ENCODE results near the gene IKBKE. TPM values are rescaled to one million over a fixed set of nuclear protein-coding genes. Genes with fewer than 3 reads are reported as not detected.

Gene IKBKE
- total and polyA plus RNA-seq, 10 of the 15 experiments (the other 5 are each of a cell fraction or from before 2014, with no cell fraction given): 12.8 to 35.1 (median 23.1) TPM

DNA sequence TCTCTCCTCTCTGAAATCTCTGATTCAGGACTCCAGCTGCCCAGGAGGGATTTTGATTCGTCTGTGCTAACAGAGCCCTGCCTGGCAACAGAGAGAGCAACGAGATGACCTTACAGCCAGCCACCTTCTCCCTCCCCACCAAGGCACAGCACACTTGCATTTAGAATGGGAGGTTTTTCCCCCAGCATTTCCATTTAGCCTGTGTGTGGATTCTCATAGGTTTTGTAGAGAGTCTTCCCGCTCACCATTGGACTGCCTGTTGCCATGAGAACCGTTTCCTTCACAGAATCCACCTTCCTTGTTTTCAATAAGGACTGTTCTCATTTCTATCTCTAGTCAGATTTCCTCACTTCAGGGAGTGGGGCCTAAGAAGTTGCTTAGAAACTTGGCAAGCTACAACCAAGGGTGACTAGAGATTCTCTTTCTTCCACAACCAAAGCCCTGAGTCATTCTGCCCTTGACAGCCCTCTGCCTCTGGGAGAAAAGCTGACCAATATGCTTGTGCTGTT, 5.8 kb upstream of the IKBKE start:
- BruUV-seq (replicated peaks): no TSS peak
- Histone ChIP-seq H3K36me3 (ENCODE audit: control insufficient read depth in 2 of 2, insufficient read depth in 2 of 2, low read length in 1 of 2) (no peaks in the 10 kb centered on the region), H3K27me3 (replicated peaks in 1 of 2; ENCODE audit: control insufficient read depth in 2 of 2, insufficient read depth in 2 of 2, low read length in 1 of 2) (no peaks in the 10 kb centered on the region), H3K27ac (ENCODE audit: control insufficient read depth, insufficient read depth) (no peak overlapping the region), H3K9me3 (replicated peaks; ENCODE audit: control insufficient read depth, insufficient read depth, low read length) (no peaks in the 10 kb centered on the region), H3K4me2 (ENCODE audit: control insufficient read depth, insufficient read depth) (no peak overlapping the region), H3K4me1 (ENCODE audit: control insufficient read depth, insufficient read depth, low read length) (peaks cover 50% of the 10 kb centered on the region), H3K4me3 (no peak overlapping the region), H3K79me2 (ENCODE audit: control insufficient read depth, insufficient read depth, low read length) (no peaks in the 10 kb centered on the region; the same call in 1 of the 2 replicates), H2AFZ (ENCODE audit: control insufficient read depth, low read depth, low read length) (no peak overlapping the region), H3K9ac (ENCODE audit: control insufficient read depth, insufficient read depth, low read length) (no peak overlapping the region), H4K20me1 (ENCODE audit: control insufficient read depth, insufficient read depth) (no peaks in the 10 kb centered on the region)
- no peak for FAIRE-seq
- SMC1A ChIA-PET (ENCODE audit: uncharacterized antibody, unreplicated experiment): interaction anchor here (1.5 to 7.0 kb wide), 4 partner anchors 14 to 119 kb away, joined by 4 to 70 read pairs (median 9); no protein-coding TSS in a partner anchor
- POLR2A ChIA-PET: interaction anchor here (0.8 to 1.3 kb wide), 3 partner anchors 12 to 41 kb away, joined by 3 to 5 read pairs (median 3); no protein-coding TSS in a partner anchor
- 70% methylated on average over 4 of the region's 4 CpGs for whole genome bisulfite sequencing (ENCODE audit: insufficient coverage, insufficient replicate concordance, low lambda C conversion rate, missing lambda C conversion rate)
- TF ChIP-seq, protein P1, sequence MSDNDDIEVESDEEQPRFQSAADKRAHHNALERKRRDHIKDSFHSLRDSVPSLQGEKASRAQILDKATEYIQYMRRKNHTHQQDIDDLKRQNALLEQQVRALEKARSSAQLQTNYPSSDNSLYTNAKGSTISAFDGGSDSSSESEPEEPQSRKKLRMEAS (IDR thresholded peaks at IDR 0.05; ENCODE audit: low read depth, low read length): no peak
- no peak for TF ChIP-seq SP1 (IDR thresholded peaks at IDR 0.05; ENCODE audit: low read depth, low read length)
- no peak for TF ChIP-seq RUNX3 (IDR thresholded peaks at IDR 0.05; ENCODE audit: low read length)
- TF ChIP-seq NR2C2 (IDR thresholded peaks at IDR 0.05; ENCODE audit: borderline replicate concordance, control insufficient read depth, insufficient read length, low read depth): no peak
- TF ChIP-seq MEF2A (IDR thresholded peaks at IDR 0.05; ENCODE audit: insufficient read depth, low read depth, low read length): no peak
- TF ChIP-seq KLF5 (IDR thresholded peaks at IDR 0.05; ENCODE audit: partially characterized antibody): no peak
- TF ChIP-seq, protein P2, sequence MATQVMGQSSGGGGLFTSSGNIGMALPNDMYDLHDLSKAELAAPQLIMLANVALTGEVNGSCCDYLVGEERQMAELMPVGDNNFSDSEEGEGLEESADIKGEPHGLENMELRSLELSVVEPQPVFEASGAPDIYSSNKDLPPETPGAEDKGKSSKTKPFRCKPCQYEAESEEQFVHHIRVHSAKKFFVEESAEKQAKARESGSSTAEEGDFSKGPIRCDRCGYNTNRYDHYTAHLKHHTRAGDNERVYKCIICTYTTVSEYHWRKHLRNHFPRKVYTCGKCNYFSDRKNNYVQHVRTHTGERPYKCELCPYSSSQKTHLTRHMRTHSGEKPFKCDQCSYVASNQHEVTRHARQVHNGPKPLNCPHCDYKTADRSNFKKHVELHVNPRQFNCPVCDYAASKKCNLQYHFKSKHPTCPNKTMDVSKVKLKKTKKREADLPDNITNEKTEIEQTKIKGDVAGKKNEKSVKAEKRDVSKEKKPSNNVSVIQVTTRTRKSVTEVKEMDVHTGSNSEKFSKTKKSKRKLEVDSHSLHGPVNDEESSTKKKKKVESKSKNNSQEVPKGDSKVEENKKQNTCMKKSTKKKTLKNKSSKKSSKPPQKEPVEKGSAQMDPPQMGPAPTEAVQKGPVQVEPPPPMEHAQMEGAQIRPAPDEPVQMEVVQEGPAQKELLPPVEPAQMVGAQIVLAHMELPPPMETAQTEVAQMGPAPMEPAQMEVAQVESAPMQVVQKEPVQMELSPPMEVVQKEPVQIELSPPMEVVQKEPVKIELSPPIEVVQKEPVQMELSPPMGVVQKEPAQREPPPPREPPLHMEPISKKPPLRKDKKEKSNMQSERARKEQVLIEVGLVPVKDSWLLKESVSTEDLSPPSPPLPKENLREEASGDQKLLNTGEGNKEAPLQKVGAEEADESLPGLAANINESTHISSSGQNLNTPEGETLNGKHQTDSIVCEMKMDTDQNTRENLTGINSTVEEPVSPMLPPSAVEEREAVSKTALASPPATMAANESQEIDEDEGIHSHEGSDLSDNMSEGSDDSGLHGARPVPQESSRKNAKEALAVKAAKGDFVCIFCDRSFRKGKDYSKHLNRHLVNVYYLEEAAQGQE (IDR thresholded peaks at IDR 0.05; ENCODE audit: low read depth, low read length): no peak
- TF ChIP-seq CREM (IDR thresholded peaks at IDR 0.05; ENCODE audit: low read depth): no peak
- TF ChIP-seq SMAD1 (IDR thresholded peaks at IDR 0.05; ENCODE audit: low read depth, partially characterized antibody): no peak
- TF ChIP-seq, protein P3, sequence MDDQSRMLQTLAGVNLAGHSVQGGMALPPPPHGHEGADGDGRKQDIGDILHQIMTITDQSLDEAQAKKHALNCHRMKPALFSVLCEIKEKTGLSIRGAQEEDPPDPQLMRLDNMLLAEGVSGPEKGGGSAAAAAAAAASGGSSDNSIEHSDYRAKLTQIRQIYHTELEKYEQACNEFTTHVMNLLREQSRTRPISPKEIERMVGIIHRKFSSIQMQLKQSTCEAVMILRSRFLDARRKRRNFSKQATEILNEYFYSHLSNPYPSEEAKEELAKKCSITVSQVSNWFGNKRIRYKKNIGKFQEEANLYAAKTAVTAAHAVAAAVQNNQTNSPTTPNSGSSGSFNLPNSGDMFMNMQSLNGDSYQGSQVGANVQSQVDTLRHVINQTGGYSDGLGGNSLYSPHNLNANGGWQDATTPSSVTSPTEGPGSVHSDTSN (IDR thresholded peaks at IDR 0.05; ENCODE audit: insufficient replicate concordance, low read depth, low read length): no peak
- TF ChIP-seq, protein P4, sequence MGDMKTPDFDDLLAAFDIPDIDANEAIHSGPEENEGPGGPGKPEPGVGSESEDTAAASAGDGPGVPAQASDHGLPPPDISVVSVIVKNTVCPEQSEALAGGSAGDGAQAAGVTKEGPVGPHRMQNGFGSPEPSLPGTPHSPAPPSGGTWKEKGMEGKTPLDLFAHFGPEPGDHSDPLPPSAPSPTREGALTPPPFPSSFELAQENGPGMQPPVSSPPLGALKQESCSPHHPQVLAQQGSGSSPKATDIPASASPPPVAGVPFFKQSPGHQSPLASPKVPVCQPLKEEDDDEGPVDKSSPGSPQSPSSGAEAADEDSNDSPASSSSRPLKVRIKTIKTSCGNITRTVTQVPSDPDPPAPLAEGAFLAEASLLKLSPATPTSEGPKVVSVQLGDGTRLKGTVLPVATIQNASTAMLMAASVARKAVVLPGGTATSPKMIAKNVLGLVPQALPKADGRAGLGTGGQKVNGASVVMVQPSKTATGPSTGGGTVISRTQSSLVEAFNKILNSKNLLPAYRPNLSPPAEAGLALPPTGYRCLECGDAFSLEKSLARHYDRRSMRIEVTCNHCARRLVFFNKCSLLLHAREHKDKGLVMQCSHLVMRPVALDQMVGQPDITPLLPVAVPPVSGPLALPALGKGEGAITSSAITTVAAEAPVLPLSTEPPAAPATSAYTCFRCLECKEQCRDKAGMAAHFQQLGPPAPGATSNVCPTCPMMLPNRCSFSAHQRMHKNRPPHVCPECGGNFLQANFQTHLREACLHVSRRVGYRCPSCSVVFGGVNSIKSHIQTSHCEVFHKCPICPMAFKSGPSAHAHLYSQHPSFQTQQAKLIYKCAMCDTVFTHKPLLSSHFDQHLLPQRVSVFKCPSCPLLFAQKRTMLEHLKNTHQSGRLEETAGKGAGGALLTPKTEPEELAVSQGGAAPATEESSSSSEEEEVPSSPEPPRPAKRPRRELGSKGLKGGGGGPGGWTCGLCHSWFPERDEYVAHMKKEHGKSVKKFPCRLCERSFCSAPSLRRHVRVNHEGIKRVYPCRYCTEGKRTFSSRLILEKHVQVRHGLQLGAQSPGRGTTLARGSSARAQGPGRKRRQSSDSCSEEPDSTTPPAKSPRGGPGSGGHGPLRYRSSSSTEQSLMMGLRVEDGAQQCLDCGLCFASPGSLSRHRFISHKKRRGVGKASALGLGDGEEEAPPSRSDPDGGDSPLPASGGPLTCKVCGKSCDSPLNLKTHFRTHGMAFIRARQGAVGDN (IDR thresholded peaks at IDR 0.05): no peak
- TF ChIP-seq POLR2AphosphoS2 (IDR thresholded peaks at IDR 0.05; ENCODE audit: low read depth, low read length): no peak
- no peak for ATAC-seq
- in situ Hi-C loops (cut with MboI) (no loop called here), intact Hi-C loops (cut with micrococcal nuclease; ENCODE audit: unreplicated experiment) (no loop called here)
- DNase-seq (ENCODE audit: low read depth, low spot score): no peak
- RAD21 ChIA-PET (ENCODE audit: unreplicated experiment): interaction anchor here (1.4 to 3.3 kb wide), 4 partner anchors 11 to 199 kb away, joined by 3 to 22 read pairs (median 8); no protein-coding TSS in a partner anchor
- CTCF ChIA-PET: interaction anchor here (1.1 to 10.1 kb wide), 7 partner anchors 16 to 143 kb away, joined by 3 to 199 read pairs (median 4); no protein-coding TSS in a partner anchor

Data from GM12878 (cell line).